T-helper 1 cell (primary cell): ENCODE measurements around the gene HLF.
A peak's percentile ranks its signal among the peaks of the same experiment; 100 is the strongest.

Experiments used
- DNase-seq, 5 donors: peaks; one replicate each; pipeline ENCODE4 v3.0.0-alpha.2; 2012 to 2020

The HLF gene

DNA sequence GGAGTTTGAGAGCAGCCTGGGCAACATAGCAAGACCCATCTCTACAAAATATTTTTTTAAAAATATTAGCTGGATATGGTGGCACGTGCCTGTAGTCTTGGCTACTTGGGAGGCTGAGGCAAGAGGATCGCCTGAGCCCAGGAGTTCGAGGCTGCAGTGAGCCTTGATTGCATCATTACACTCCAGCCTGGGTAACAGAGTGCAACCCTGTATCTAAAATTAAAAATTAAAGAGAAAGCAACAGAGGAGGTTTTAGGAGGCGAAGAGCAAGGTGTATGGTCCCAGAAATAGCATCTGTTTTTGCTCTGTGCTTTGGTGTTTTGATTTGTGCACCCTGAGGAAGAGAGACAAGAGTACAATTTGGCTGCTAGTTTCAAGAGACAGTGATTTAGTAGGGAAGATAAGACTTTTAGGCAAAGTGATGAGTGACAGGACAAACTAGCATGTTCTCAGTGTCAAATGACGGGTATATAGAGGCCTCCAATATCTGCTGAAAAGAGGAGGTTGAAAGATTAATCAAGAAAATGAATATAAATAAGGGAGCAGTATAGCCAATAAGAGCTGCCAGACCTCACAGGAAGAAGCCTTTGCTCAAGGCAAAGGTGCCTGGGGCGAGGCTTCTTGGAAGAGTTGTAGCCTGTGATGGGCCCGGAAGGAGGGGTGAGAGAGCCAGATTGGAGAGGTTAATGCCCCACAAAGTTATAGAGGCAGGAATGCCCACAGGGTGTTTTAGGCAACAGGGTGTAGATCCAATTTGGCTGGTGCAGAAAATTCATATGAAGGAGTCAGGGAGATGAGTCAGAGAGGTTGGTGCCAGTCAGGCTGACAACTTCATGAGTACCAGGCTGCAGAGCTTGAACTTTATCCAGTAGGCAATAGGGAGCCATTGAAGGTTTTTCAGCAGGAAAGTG is 11.4 kb downstream of the HLF start:
- no peak for DNase-seq

DNA sequence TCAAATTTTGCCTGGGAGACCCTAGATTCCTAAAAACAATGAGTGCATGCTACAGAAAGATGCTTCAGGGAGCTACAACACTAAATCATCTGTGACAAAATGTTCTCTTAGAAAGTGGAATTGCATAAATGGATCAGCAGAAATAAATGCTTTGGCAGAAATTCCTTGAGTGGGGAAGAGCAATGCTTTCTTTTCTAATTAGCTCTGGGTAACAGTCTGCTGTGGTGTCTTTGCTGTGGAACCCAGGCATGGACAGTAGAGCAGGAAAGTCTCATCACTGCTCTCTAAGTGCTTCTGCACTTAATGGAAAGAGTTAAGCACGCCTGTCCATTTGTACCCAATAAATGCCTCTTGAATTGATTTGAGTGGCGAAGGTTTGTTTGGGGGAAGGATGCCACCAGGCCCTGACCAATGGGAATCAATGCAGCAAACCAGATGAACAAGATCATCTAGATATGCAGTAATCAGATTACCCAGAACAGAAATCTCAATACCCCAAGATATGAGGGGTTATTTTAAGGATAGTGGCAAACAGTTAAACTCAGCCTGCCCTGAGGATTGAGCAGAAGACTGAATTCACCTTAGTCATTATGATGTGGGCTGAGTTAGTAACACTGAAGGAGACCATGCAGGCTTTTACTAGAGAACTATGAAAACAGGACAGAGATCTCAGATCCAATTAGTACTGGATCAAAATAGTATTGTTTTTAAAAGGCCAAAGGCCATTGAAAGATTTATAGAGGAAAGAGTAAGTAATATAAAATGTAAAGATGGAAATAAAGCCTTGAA is 13.6 kb downstream of the HLF start:
- DNase-seq, result no peak

DNA sequence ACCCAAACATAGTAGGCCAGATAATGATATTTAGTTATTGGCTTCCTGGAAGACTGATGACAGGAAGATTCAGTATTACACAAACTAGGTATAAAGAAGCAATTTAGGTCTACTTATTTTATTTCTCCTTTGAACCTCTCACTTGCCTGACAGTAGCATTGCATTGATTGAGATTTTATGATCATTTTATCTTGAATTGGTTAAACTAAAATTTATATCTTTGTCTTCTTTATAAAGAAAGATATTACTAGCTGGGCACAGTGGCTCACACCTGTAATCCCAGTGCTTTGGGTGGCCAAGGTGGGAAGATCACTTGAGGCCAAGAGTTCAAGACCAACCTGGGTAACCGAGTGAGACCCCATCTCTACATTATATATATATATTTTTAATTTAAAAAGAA is 14.4 kb downstream of the HLF start:
- no peak for DNase-seq

DNA sequence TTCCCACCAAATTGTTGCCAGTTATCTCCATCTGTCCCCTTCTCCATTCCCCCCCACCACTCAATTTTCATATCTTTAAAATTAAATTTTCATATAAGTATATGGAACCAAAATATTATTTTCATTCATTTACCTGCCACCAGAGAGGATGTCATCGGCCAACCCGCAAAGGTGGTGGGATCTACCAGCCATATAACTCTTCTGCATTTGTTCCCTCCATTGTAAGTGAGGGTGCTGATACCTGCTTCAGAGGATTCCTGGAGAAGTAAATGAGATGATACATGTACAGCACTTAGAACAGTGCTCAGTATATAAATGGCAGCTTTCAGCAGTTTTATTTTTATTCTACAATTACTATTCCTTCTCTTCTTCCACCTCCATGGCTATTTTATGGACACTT is 15.0 kb downstream of the HLF start:
- no peak for DNase-seq

DNA sequence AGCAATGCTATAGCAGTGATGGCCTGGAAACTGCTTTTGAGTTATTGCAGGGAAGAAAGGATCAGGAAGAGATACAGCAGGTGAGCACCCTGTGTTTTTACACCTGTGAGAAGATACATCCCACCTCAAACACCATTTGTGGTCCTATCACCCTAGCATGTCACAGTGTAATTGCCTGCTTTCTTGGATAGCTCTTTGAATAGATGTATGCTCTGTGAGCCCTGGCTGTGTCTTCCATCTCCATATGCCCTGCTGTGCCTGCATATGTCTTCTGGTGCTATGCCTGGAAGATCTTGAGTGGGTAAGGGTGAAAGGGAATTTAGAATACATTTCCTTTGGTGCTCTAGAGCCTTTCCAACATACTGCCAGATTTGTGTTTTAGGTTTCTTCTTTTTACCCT is 15.5 kb downstream of the HLF start:
- no peak for DNase-seq

DNA sequence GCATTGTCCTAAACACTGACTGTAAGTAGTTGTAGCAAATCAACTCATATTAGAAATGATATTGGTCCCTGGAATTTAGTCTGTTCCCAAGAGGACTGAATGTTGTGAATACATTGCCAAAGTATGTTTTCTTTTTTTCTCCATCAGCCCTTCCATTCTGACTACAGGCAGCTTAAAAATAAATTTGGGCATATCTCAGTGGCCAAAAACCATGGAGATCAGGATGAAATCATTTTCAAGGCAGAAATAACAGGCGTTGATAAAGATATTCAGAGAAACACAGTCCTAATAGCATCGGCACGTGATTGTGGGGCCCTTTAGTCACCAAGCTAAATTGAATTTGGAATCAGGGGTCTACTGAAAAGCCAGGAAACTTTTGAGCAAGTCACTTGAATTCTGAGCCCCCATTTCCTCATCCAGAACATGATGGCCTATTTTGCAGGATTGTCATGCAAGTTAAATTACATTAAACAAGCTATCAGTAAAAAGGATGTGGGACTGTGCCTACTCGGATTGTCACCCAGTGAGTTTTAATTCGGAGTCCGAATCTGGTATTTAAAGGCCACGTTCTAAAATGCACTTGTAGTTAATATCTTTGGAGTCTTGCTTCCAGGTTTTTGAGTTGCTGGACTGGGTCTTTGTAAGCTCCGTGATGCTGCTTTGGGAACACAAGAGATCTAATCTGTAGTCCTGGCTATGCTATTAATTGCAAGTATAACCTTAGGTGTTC is 17.1 kb downstream of the HLF start:
- DNase-seq, result no peak

DNA sequence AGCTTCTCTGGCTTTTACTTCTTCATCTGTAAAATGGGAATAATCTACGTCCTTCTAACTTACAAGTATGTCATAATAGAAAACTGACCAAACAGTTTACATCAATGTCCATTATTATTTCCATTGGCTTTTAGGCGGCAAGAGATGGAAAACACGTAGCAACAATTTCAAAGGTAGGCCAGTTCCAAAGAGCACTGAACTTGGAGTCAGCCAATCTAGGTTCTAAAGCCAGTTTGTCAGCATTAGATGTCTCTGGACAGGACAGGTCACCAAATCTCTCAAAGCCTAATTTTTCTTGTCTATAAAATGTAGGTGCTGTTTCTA is 17.6 kb downstream of the HLF start:
- no peak for DNase-seq

DNA sequence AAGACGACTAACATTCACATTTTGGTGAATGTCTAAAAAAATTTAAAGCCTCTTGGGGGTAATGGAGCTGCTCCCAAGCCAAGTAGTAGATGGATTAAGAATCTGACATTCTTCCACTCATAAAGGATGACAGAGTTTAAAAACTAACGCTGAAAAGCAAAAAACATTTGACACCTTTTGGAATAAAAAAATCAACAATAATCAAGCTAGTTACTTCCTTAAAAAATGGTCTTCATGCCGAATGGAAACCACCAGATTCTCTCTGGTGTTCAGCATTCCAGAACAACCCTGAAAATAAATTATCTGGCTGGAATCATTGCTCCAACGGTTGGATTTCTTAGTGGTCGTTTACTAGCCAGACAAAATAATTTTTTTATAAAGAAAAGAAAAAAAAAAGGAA is 18.0 kb downstream of the HLF start:
- DNase-seq, result no peak

DNA sequence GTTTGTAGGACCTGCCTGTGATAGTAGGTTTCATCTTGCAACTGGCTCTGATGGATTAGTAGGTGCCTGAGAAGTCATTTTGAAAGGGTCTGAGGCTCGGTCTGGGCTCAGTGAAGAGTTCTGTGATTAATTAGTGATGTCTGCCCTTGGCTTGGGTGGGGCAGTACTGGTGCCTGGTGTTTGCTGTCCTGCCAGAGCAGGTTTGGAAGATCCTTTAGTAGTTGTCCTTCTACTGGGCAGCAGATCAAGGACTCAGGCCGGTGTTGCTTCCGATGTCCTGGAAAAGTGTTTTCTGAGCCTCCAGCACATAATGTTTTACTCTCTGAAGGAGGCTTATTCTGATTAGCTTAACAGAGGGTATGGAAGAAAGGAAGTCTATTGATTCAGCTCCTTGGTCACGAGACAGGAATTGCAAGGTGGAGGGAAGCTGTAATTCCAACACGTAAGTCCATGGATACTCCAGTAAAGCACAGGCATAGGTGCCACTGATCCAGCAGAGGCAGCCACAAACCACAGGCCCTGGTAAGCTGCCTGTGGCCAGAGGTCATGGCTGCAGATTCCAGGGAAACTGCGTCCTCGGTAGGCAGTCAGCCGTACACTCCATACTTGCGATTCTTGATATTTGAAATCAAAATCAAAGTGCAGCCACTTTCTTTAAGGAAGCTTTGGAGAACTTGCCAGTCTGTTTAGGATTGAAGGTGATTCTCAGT is 18.7 kb downstream of the HLF start:
- no peak for DNase-seq

DNA sequence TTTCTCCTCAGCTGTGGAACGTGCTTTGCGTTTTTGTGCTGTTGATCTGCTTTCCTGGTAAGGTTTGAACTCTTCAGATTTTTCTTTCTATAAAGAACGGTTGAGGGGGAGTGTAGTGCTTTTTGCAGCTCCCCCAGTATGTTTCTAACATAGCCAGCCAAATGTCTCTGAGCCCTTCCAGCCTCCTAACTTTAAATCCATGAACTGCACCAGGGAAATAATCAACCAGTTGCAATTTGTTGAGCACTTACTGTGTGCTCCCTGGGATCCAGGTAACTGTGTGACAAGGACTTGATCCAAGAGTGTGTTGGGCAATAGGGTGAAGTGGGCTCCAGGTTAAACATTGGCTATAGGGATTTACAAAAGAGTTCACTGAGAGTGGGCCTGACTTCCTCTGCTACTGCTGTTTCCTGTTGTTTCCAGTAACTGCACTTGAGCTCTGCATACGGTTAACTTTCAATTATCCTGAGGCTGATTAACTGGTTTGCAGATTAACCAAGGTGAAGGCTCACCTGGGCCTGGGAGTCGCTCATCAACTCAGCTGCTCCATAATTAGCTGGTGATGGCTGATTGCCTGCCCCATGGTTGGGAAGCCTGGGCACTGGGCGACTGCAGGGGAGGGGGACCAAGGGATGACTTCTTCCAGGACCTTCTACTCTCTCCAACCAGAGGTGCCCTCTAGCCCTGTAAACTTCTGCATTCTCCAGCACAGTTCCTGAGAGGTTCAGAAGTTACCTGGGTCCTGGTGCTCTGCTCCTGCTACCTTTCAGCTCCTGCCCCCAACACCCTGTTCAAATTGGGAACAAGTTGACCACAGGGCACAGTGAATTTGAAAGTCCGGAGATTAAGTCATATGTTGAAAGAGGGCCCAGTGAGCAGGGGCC is 19.5 kb downstream of the HLF start:
- peak in 1 of 5 donors; percentile 37 for DNase-seq

DNA sequence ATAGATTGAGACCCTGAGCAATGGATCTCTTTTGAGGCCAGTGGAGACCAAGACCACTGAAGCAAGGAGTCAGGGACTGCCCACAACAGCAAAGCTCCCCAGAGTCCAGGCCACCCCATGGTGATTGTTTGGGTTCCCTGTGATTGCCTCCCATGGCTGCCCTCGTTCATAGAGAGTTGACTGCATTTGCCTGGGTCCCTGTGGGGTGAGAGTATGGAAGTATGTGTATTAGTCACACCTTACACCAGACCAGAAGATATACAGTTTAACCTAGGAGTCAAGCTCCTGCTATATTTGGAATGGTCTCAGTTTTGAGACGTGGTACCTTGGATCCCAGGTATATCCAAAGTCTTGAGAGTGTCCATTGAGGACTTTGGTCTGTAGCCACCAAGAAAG is 20.2 kb downstream of the HLF start:
- DNase-seq, result no peak

DNA sequence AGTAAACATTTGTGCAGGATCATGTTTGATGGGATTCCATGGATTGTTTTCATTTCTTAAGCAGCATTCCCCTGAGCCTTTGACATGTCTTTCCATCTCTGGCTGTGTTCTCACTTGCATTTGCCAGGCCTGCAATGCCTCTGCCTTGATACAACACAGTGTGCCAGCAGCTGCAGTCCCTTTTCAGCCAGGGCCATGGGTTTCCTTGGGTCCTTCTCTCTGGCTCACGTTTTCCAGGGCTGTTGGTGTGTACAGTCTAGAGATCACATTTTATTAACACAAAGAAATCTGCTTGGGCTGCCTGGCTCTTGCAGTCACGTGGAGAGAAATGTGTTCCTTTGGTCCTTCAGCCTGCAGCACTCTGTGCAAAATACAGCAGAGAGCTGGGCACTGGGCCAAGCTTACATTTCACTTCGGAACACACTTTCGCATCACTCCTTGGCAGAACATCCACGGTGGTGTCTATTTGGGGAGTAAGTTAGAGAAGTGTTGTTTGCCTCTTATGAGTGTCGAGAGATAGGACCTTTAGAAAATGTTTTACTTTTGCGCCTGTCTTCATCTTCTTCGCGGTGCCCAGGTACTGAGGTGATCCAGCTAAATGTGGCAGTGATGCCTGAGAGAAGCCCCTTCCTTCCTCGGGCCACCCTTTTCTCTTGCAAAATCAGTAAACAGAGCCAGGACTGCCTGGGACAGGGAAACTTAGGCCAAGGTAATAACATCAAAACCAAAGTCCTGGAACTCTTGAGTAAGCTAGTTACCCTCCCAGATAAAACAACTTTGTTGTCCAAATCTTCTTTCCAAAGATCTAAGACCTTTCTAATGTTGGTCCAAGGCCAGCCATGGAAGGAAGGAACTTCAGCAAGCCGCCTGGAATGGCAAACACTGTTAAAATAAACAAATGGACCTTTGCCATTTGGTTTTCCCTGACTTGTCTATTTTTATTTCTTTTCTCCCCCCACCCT is 20.9 kb downstream of the HLF start:
- no peak for DNase-seq

DNA sequence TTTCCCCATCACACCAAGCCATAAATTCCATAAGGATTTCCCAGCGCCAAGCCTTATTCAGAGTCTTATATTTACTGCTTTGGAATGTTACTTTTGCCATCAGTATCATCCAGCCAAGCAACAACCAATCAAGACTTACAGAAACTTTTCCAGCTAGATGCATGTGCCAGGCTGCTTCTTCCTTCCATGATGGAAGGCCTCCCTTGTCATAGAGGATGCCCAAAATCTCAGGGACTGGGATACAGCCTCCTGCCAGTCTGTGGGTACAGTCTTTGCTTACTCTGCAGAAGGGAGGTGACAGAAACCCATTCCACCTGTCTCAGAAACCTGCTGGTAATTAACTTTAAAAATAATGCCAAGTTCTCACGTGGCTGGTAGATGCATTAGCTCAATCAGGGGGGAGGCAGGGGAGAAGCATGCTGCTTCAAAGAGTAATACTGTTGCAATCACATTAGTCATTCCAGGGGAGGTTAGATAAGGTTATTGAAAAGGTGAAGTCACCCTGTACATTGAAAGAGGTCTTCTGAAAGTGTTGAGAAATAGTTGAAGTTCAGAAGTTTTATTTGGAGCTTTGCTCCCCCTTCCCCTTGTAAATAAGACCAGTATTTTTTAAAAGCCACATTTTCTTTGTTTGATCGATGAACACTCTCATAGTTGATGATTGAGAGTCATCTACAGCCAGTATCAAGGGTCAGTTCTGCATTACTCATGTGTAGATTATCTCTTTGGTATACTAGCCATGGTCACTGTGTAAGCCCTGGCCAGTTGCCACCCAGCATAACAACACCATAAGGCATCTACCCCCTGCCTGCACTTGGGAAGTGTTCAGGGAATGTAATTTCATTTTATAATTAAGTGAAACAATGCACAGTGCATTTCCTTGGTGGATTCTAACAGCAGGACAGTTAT is 22.2 kb downstream of the HLF start:
- DNase-seq, result no peak

DNA sequence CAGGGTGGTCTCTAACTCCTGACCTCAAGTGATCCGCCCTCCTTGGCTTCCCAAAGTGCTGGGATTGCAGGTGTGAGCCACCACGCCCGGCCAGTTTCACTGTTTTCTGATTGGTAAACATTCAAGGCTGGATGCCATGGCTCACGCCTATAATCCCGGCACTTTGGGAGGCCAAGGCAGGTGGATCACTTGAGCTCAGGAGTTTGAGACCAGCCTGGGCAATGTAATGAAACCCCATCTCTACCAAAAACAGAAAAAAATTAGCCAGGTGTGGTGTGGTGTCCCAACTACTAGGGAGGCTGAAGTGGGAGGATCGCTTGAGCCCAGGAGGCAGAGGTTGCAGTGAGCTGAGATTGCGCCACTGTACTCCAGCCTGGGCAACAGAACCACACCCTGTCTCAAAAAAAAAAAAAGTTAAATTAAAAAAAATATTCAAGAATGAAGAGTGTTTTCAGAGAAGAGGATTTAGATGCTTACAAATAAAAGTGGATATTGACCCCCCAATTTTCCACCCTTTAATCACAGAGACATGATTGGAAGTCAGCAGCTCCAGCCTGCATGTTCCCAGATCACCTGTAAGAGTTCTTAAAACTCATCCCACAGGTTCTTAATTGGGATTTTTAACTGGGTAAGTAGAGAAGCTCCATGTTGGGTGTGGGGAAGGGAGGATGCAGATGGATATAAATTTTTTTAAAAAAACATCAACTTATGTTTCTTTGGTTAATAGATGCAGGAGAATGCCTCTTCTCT is 23.8 kb downstream of the HLF start:
- DNase-seq, result no peak

DNA sequence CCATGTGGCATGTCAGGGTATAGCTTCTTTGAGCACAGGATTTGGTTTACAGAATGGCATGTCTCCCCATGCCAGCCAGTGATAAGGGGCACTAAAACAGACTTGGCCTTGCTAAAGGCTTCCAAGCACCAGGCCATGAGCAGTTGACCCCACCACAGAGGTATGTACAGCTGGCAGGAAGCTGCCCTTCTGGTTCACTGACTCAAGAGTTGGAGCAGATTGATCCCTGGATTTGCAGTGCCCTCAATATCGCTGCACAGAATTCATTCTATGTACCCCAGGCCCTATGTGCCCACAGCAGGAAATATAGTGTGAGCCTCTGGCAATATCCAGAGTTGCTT is 24.3 kb downstream of the HLF start:
- DNase-seq, result no peak

DNA sequence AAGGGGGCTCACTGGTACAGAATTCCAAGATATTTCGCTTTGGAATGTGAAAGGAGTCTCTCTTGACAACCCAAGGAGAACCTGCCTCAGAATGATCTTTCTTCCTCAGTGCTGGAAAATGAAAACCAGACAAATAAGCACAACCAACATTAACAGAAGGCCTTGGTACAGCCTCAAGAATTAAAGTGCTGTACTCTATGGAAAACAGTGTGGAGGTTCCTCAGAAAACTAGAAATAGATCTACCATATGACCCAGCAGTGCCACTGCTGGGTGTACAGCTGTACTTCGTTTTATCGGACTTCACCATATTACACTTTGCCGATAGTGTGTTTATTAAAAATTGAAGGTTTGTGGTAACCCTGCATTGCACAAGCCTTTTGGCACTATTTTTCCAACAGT is 25.2 kb downstream of the HLF start:
- no peak for DNase-seq

DNA sequence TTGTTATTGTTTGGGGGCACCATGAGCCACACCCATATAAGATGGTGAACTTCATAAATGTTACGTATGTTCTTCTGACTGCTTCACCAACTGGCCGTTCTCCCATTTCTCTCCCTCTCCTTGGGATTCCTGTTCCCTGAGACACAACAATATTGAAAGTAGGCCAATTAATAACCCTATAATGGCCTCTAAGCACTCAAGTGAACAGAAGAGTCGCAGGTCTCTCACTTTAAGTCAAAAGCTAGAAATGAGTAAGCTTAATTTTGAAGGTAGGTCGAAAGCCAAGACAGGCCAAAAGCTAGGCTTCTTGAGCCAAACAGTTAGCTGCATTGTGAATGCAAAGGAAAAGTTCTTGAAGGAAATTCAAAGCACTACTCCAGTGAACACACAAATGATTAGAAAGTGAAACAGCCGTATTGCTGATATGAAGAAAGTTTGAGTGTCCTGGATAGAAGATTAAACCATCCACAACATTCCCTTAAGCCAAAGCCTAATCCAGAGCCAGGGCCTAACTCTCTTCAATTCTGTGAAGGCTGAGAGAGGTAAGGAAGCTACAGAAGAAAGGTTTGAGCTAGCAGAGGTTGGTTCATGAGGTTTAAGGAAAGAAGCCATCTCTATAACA is 25.8 kb downstream of the HLF start:
- DNase-seq, result no peak

DNA sequence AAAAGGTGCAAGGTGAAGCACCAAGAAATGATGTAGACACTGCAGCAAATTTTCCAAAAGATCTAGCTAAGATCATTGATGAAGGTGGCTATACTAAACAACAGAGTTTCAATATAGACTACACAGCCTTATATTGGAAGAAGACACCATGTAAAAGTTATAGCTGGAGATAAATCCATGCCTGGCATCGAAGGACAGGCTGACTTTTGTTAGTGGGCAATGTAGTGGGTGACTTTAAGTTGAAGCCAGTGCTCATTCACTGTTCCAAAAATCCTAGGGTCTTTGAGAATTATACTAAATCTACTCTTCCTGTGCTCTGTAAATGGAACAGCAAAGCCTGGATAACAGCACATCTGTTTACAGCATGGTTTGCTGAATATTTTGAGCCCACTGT is 26.4 kb downstream of the HLF start:
- DNase-seq, result no peak
